Esophagus squamous epithelium (tissue), 5 donors: ENCODE results near the gene RNF212. TPM values are rescaled to one million over a fixed set of nuclear protein-coding genes. Genes with fewer than 3 reads are reported as not detected.

Source experiments
- DNase-seq: peaks from one replicate; lab custom pipeline; 2025; lab: John Stamatoyannopoulos, UW
- H3K27ac ChIP-seq, 4 donors: fragments of 200-600 bp; sonication (generic); one replicate each; pipeline ENCODE4 v1.5.1; 2016 to 2019; ENCODE audit warnings: mild to moderate bottlenecking in 1 of 4
- H3K27me3 ChIP-seq, 4 donors: fragments of 200-600 bp; sonication (generic); 1 replicate in 3 of 4; 2 replicates in 1 of 4; pipeline versions ENCODE4 v1.5.1 to v1.6.0; 2017 to 2021; ENCODE audit warnings: antibody characterized with exemption in 1 of 4
- H3K36me3 ChIP-seq, 3 donors: fragments of 200-600 bp; sonication (generic); one replicate each; pipeline ENCODE4 v1.5.1; 2016 to 2019
- H3K4me1 ChIP-seq, 3 donors: fragments of 200-600 bp; sonication (generic); one replicate each; pipeline ENCODE4 v1.5.1; 2017 to 2019
- H3K4me3 ChIP-seq, 4 donors: fragments of 200-600 bp; sonication (generic); 1 replicate in 3 of 4; 2 replicates in 1 of 4; pipeline ENCODE4 v1.5.1; 2016 to 2019; ENCODE audit warnings: mild to moderate bottlenecking in 2 of 4, moderate library complexity in 1 of 4
- H3K9me3 ChIP-seq, 3 donors: fragments of 200-600 bp; sonication (generic); one replicate each; pipeline ENCODE4 v1.5.1; 2016 to 2019
- CTCF ChIP-seq, 6 experiments: fragments of 450-650 bp in 4 of 6; fragments of 200-600 bp in 2 of 6; sonication (generic) in 2 of 6; IDR thresholded peaks; one replicate each; pipeline ENCODE4 v1.5.1; 2016 to 2019; ENCODE audit warnings: antibody characterized with exemption in 6 of 6, mild to moderate bottlenecking in 4 of 6, moderate library complexity in 4 of 6
- POLR2A ChIP-seq, 4 donors: fragments of 450-650 bp; IDR thresholded peaks; one replicate each; pipeline ENCODE4 v1.6.1; 2017; ENCODE audit warnings: antibody characterized with exemption in 4 of 4, mild to moderate bottlenecking in 4 of 4, moderate library complexity in 3 of 4
- WGBS, 2 donors: methylation state at CpG; one replicate each; pipeline ENCODE4 v1.1.5; 2018; 5-methylcytosine and 5-hydroxymethylcytosine counted together
- intact Hi-C: fragments of 100-400 bp; cut with DNase I; formaldehyde crosslinking; loops from one replicate; pipeline ENCODE4 v1.15.0; 2022
- total RNA-seq, 4 donors: library from RNA; depleted of rRNA; stranded (reverse); fragments of >200 nt; gene quantifications; one replicate each; pipeline ENCODE4 v1.1.0, GENCODE V29; 2016
- donor health status: DM: yes; HTN: yes; CAD: no.

The RNF212 gene
- total RNA-seq, 4 donors from 2014 or later: 0.53 to 6.3 (median 1.9) TPM

- peak overlapping the region in 3 of 4 donors; percentile 35 to 65 (median 60) for H3K27ac ChIP-seq
- no peak for TF ChIP-seq CTCF (IDR thresholded peaks at IDR 0.05)
- TF ChIP-seq POLR2A (IDR thresholded peaks at IDR 0.05): no peak
- 46 to 52% methylated on average over 23 to 25 of the region's 29 CpGs for WGBS, 2 donors
- intact Hi-C loops: no loop called here
- H3K4me1 ChIP-seq: peaks cover 10 to 16% (median 11%) of the 10 kb centered on the region in 3 donors
- peak overlapping the region in 1 of 4 donors; percentile 3 for H3K4me3 ChIP-seq
- H3K9me3 ChIP-seq: no peaks in the 10 kb centered on the region
- DNase-seq: no peak
- H3K27me3 ChIP-seq: peaks cover 0 to 47% (median 0%) of the 10 kb centered on the region in 4 donors
- H3K36me3 ChIP-seq: no peaks in the 10 kb centered on the region
Measured at GRCh38 chr4:1082215-1083182, 30.9 kb downstream of the RNF212 start.

DNA sequence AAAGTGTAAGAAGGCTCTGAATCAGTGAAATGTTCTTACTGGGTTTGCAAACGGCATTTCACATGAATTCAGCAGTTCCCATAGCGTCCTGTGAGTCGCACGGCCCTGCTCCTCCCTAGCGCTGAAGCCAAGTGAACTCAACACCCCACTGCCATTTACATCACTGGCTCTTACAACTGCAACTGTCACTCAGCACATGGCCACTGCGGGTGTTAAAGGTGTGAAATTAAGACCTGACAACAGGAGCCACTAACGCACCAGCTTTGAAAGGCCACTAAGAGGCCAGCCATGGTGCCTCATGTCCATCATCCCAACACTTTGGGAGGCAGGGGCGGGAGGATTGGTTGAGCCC, 31.7 kb downstream of the RNF212 start:
- H3K27ac ChIP-seq: peak overlapping the region in 2 of 4 donors; percentile 39 to 65
- H3K4me1 ChIP-seq: peaks cover 10 to 16% (median 11%) of the 10 kb centered on the region in 3 donors
- TF ChIP-seq POLR2A (IDR thresholded peaks at IDR 0.05) (no peak), CTCF (IDR thresholded peaks at IDR 0.05) (no peak)
- intact Hi-C loops: no loop called here
- no peak overlapping the region for H3K4me3 ChIP-seq
- H3K36me3 ChIP-seq: no peaks in the 10 kb centered on the region
- 52 to 77% methylated on average over 4 to 6 of the region's 8 CpGs for WGBS, 2 donors
- no peaks in the 10 kb centered on the region for H3K9me3 ChIP-seq
- DNase-seq: no peak
- H3K27me3 ChIP-seq: peaks cover 0 to 48% (median 0%) of the 10 kb centered on the region in 4 donors

- no peaks in the 10 kb centered on the region for H3K9me3 ChIP-seq
- no peak overlapping the region for H3K27ac ChIP-seq
- intact Hi-C loops: no loop called here
- no peak for TF ChIP-seq POLR2A (IDR thresholded peaks at IDR 0.05)
- no peaks in the 10 kb centered on the region for H3K36me3 ChIP-seq
- no peak overlapping the region for H3K4me3 ChIP-seq
- H3K27me3 ChIP-seq: peaks cover 0 to 46% (median 0%) of the 10 kb centered on the region in 4 donors
- H3K4me1 ChIP-seq: peaks cover 10 to 19% (median 11%) of the 10 kb centered on the region in 3 donors
- DNase-seq: no peak
- WGBS, 2 donors: 38 to 58% methylated on average over 6 to 12 of the region's 12 CpGs
Measured at GRCh38 chr4:1080961-1081688, 32.2 kb downstream of the RNF212 start.

- H3K4me1 ChIP-seq: peaks cover 10 to 26% (median 11%) of the 10 kb centered on the region in 3 donors
- peaks cover 0 to 39% (median 0%) of the 10 kb centered on the region in 4 donors for H3K27me3 ChIP-seq
- H3K9me3 ChIP-seq: no peaks in the 10 kb centered on the region
- no peak overlapping the region for H3K4me3 ChIP-seq
- DNase-seq: no peak
- TF ChIP-seq CTCF (IDR thresholded peaks at IDR 0.05): no peak
- TF ChIP-seq POLR2A (IDR thresholded peaks at IDR 0.05): no peak
- no peak overlapping the region for H3K27ac ChIP-seq
- H3K36me3 ChIP-seq: no peaks in the 10 kb centered on the region
- intact Hi-C loops: no loop called here
- WGBS, 2 donors: 80 to 86% methylated on average over 2 to 9 of the region's 9 CpGs
Measured at GRCh38 chr4:1080432-1080831, 32.9 kb downstream of the RNF212 start.

GRCh38 chr4:1079711-1080265, 33.6 kb downstream of the RNF212 start:
- Histone ChIP-seq H3K4me1 (peaks cover 10 to 32% (median 11%) of the 10 kb centered on the region in 3 donors), H3K36me3 (no peaks in the 10 kb centered on the region), H3K9me3 (no peaks in the 10 kb centered on the region), H3K27me3 (peaks cover 0 to 34% (median 0%) of the 10 kb centered on the region in 4 donors), H3K27ac (no peak overlapping the region), H3K4me3 (no peak overlapping the region)
- DNase-seq: no peak
- no peak for TF ChIP-seq POLR2A (IDR thresholded peaks at IDR 0.05)
- no peak for TF ChIP-seq CTCF (IDR thresholded peaks at IDR 0.05)
- intact Hi-C loops: no loop called here
- WGBS, 2 donors: 87 to 89% methylated on average over 17 of the region's 17 CpGs
